ENCODE results near the gene ORAI3.
A peak's percentile ranks its signal among the peaks of the same experiment; 100 is the strongest.

ORAI3 gene

GRCh38 chr16:30948667-30949649, at the start of gene ORAI3:
ORAI3 (plus strand) TSS chr16:30949068; CDS start chr16:30949290, 222 bp downstream.
- H3K4me3 ChIP-seq (replicated peaks; ENCODE audit: low read depth, low read length): peak within 1 kb of the TSS; percentile 66
- peak; percentile 66 for DNase-seq (ENCODE audit: low read depth)
- no peak for TF ChIP-seq CTCF (IDR thresholded peaks at IDR 0.05; ENCODE audit: low read length, missing control alignments)

DNA sequence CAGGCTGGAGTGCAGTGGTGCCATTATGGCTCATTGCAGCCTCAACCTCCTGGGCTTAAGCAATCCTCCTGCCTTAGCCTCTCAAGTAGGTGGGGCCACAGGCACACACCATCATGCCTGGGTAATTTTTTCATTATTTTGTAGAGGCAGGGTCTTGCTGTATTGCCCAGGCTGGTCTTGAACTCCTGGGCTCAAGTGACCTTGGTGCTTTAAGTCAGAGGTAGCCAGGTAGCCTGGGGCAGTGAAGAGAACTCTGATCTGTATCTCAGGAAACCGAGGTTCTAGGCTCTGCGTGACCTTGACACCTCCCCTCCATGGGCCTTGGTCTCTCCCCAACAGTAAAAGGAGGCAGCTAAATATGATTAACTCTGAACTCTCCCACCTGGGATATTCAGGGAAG, 49.1 kb upstream of the ORAI3 start:
- no peak overlapping the region for H3K4me3 ChIP-seq (replicated peaks; ENCODE audit: low read depth, low read length)
- no peak for TF ChIP-seq CTCF (IDR thresholded peaks at IDR 0.05; ENCODE audit: low read length, missing control alignments)
- no peak for DNase-seq (ENCODE audit: low read depth)

- no peak for DNase-seq (ENCODE audit: low read depth)
Observed at GRCh38 chr16:30900588-30900987, 48.3 kb upstream of the ORAI3 start.

DNA sequence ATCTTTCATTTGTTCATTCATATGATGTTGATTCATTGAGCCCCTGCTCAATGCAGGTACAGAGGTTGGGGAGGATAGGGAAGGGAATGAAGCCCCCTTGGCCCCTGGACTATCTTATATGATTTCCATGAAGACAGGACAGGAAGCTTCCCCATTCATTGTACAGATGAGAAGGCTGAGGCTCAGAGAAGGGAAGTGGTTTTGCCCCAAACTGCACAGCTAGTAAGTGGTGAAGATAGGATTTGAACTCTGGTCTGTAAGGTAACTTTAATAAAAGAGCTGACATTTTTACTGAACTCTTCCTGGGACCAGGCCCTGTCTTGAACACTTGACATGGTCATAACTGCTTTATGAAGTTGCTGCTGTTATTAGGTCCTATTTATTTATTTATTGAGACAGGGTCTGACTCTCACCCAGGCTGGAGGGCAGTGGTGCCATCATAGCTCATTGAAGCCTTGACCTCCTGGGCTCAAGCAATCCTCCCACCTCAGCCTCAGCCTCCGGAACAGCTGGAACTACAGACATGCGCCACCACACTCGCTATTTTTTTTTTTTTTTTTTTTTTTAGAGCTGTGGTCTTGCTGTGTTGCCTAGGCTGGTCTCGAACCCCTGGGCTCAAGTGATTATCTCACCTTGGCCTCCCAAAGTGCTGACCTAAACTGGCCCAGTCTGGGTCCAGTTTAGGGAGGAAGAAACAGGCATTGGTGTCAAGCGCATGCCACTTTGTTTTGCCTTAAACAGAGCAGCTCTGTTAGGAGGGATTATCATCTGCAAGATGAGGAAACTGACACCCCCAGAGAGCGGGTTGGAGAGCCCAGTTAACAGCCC, 47.5 kb upstream of the ORAI3 start:
- peak overlapping the region; percentile 38 for H3K4me3 ChIP-seq (replicated peaks; ENCODE audit: low read depth, low read length)
- no peak for TF ChIP-seq CTCF (IDR thresholded peaks at IDR 0.05; ENCODE audit: low read length, missing control alignments)
- DNase-seq (ENCODE audit: low read depth): no peak

More at GRCh38 chr16:30900588-30900987, 48.3 kb upstream of the ORAI3 start:
- TF ChIP-seq CTCF (IDR thresholded peaks at IDR 0.05; ENCODE audit: low read length, missing control alignments): no peak
- H3K4me3 ChIP-seq (replicated peaks; ENCODE audit: low read depth, low read length): no peak overlapping the region

DNA sequence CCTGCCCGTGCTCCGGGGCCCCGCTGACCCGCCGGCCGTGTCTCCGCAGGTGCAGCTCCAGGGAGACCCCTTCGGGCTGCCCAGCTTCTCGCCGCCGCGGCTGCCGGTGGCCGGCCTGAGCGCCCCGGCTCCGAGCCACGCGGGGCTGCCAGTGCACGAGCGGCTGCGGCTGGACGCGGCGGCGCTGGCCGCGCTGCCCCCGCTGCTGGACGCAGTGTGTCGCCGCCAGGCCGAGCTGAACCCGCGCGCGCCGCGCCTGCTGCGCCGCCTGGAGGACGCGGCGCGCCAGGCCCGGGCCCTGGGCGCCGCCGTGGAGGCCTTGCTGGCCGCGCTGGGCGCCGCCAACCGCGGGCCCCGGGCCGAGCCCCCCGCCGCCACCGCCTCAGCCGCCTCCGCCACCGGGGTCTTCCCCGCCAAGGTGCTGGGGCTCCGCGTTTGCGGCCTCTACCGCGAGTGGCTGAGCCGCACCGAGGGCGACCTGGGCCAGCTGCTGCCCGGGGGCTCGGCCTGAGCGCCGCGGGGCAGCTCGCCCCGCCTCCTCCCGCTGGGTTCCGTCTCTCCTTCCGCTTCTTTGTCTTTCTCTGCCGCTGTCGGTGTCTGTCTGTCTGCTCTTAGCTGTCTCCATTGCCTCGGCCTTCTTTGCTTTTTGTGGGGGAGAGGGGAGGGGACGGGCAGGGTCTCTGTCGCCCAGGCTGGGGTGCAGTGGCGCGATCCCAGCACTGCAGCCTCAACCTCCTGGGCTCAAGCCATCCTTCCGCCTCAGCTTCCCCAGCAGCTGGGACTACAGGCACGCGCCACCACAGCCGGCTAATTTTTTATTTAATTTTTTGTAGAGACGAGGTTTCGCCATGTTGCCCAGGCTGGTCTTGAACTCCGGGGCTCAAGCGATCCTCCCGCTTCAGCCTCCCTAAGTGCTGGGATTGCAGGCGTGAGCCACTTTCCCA, 46.6 kb upstream of the ORAI3 start:
- TF ChIP-seq CTCF (IDR thresholded peaks at IDR 0.05; ENCODE audit: low read length, missing control alignments): peak; percentile 1
- DNase-seq (ENCODE audit: low read depth): peak; percentile 64
- peak overlapping the region; percentile 38 for H3K4me3 ChIP-seq (replicated peaks; ENCODE audit: low read depth, low read length)

DNA sequence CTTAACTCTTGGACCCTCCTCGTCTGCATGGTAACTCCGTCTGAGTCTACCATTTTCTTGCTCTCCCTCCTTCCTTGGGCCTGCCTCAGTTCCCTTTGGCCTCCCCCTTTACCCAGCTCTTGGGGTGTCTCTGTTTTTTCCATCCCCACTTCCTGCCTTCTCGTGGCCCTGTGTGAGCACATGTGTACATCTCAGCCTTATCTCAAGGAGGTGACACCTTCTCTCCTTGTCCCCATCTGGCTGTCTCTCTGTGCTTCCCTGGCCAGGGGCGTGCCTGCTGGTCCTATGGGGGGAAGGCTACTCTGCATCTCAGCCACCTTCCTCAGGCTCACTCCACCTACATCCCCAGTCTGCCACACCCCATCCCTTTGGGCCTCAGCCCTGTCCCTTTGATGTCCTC, 45.9 kb upstream of the ORAI3 start:
- H3K4me3 ChIP-seq (replicated peaks; ENCODE audit: low read depth, low read length): no peak overlapping the region
- no peak for TF ChIP-seq CTCF (IDR thresholded peaks at IDR 0.05; ENCODE audit: low read length, missing control alignments)
- DNase-seq (ENCODE audit: low read depth): no peak
